MV-4-11 (cell line): ENCODE data around the gene HTRA2.

Experiments
- DNase-seq: peaks from one replicate; lab custom pipeline; 2025; lab: John Stamatoyannopoulos, UW

Gene HTRA2

GRCh38 chr2:74500578-74500946 is 29.2 kb upstream of the HTRA2 start:
- DNase-seq: no peak

- no peak for DNase-seq
Measured at GRCh38 chr2:74501335-74502071, 28.2 kb upstream of the HTRA2 start.

GRCh38 chr2:74502147-74502719 is 27.5 kb upstream of the HTRA2 start:
- no peak for DNase-seq

- DNase-seq: peak; percentile 69
Measured at GRCh38 chr2:74502720-74503505, 26.8 kb upstream of the HTRA2 start.

GRCh38 chr2:74503506-74504475 is 25.9 kb upstream of the HTRA2 start:
- DNase-seq: no peak

- DNase-seq: no peak
Measured at GRCh38 chr2:74504591-74504990, 25.1 kb upstream of the HTRA2 start.

- no peak for DNase-seq
Measured at GRCh38 chr2:74505448-74506246, 24.1 kb upstream of the HTRA2 start.

- peak; percentile 96 for DNase-seq
Measured at GRCh38 chr2:74507145-74507925, 22.4 kb upstream of the HTRA2 start, which contains the start of gene PCGF1. Gene PCGF1 (minus strand): TSS chr2:74507695. CDS start chr2:74507668, 27 bp downstream.

- no peak for DNase-seq
Measured at GRCh38 chr2:74507926-74508520, 21.7 kb upstream of the HTRA2 start.

GRCh38 chr2:74510272-74510671 is 19.5 kb upstream of the HTRA2 start:
- DNase-seq: no peak

- peak; percentile 50 for DNase-seq
Measured at GRCh38 chr2:74511104-74511989, 18.4 kb upstream of the HTRA2 start.

- no peak for DNase-seq
Measured at GRCh38 chr2:74512744-74513604, 16.8 kb upstream of the HTRA2 start.

- DNase-seq: no peak
Measured at GRCh38 chr2:74513605-74514367, 15.9 kb upstream of the HTRA2 start.

- DNase-seq: no peak
Measured at GRCh38 chr2:74514368-74515270, 15.1 kb upstream of the HTRA2 start, which contains the start of gene TLX2. Gene TLX2 (plus strand): TSS chr2:74514450. CDS start chr2:74514807, 357 bp downstream.

GRCh38 chr2:74515271-74515980 is 14.3 kb upstream of the HTRA2 start:
- DNase-seq: no peak
